Measurements from ENCODE around the gene FIGNL2. TPM values are rescaled to one million over a fixed set of nuclear protein-coding genes. Genes with fewer than 3 reads are reported as not detected.

FIGNL2 gene, protein sequence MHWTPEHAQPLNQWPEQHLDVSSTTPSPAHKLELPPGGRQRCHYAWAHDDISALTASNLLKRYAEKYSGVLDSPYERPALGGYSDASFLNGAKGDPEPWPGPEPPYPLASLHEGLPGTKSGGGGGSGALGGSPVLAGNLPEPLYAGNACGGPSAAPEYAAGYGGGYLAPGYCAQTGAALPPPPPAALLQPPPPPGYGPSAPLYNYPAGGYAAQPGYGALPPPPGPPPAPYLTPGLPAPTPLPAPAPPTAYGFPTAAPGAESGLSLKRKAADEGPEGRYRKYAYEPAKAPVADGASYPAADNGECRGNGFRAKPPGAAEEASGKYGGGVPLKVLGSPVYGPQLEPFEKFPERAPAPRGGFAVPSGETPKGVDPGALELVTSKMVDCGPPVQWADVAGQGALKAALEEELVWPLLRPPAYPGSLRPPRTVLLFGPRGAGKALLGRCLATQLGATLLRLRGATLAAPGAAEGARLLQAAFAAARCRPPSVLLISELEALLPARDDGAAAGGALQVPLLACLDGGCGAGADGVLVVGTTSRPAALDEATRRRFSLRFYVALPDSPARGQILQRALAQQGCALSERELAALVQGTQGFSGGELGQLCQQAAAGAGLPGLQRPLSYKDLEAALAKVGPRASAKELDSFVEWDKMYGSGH
- total RNA-seq (10.5 and 14.1 TPM in 2 replicates), polyA plus RNA-seq (3.0 and 5.0 TPM in 2 replicates)

DNA sequence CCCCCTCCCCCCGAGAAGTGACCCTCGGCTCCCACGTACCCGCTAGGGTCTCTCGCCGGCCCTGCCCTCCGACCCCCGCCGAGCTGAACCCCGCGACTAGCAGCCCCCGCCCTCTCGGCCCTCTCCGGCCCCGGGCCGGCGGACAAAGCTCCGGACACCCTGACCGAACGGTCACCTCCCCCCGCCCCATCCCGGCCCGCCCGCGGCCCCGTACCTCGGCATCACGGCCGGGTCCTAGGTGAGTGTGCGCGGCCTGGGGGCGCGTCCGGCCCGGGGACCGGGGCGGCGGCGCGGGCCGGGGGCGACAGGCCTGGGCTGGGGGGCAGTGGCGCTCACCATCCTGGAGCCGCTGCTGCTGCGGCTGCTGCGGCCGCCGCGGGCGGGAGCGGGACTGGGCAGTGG, at the start of gene FIGNL2:
FIGNL2 (minus strand) TSS at position 393 of the 402 bp plus-strand sequence. CDS start 26,305 bp downstream, outside the sequence.
- DNase-seq (ENCODE audit: low read depth in 1 of 2, low spot score in 1 of 2) = peak in 1 of 2 donors; percentile 52
- peak within 1 kb of the TSS; percentile 8 for H3K27ac ChIP-seq
- no peaks in the 10 kb centered on the region for H3K4me1 ChIP-seq (ENCODE audit: low read depth)
- TF ChIP-seq, protein P1, sequence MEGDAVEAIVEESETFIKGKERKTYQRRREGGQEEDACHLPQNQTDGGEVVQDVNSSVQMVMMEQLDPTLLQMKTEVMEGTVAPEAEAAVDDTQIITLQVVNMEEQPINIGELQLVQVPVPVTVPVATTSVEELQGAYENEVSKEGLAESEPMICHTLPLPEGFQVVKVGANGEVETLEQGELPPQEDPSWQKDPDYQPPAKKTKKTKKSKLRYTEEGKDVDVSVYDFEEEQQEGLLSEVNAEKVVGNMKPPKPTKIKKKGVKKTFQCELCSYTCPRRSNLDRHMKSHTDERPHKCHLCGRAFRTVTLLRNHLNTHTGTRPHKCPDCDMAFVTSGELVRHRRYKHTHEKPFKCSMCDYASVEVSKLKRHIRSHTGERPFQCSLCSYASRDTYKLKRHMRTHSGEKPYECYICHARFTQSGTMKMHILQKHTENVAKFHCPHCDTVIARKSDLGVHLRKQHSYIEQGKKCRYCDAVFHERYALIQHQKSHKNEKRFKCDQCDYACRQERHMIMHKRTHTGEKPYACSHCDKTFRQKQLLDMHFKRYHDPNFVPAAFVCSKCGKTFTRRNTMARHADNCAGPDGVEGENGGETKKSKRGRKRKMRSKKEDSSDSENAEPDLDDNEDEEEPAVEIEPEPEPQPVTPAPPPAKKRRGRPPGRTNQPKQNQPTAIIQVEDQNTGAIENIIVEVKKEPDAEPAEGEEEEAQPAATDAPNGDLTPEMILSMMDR (IDR thresholded peaks at IDR 0.05; ENCODE audit: low read depth, low read length) = no peak
- no peaks in the 10 kb centered on the region for H3K36me3 ChIP-seq
- H3K9me3 ChIP-seq (ENCODE audit: low read depth) = no peaks in the 10 kb centered on the region
- H3K4me3 ChIP-seq = peak within 1 kb of the TSS; percentile 66
- H3K27me3 ChIP-seq = no peaks in the 10 kb centered on the region

DNA sequence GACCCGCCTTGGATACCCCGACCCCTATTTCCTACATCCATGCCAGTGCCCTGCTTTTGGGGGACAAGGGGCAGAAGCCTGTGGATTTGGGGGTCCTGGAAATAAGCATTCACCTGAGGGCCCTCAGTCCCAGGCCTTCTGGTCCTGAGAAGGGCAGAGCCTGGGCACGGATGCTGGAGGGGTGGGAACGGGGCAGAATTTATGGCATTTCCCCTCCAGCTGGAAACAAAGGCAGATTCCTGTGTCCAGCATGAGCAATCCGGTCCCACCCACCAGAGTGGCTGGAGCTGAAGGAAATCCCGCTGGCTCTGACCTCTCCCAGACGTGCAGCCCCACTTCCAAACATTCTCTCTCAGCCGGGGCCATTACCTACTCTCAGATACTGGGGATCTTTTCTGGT, 48.7 kb upstream of the FIGNL2 start:
- peak in 1 of 2 donors; percentile 60 for DNase-seq (ENCODE audit: low read depth in 1 of 2, low spot score in 1 of 2)
- no peak overlapping the region for H3K4me3 ChIP-seq
- TF ChIP-seq, protein P1 (IDR thresholded peaks at IDR 0.05; ENCODE audit: low read depth, low read length) = no peak
- no peak overlapping the region for H3K27ac ChIP-seq
- no peaks in the 10 kb centered on the region for H3K36me3 ChIP-seq
- H3K9me3 ChIP-seq (ENCODE audit: low read depth) = no peaks in the 10 kb centered on the region
- H3K27me3 ChIP-seq = no peaks in the 10 kb centered on the region
- no peaks in the 10 kb centered on the region for H3K4me1 ChIP-seq (ENCODE audit: low read depth)

DNA sequence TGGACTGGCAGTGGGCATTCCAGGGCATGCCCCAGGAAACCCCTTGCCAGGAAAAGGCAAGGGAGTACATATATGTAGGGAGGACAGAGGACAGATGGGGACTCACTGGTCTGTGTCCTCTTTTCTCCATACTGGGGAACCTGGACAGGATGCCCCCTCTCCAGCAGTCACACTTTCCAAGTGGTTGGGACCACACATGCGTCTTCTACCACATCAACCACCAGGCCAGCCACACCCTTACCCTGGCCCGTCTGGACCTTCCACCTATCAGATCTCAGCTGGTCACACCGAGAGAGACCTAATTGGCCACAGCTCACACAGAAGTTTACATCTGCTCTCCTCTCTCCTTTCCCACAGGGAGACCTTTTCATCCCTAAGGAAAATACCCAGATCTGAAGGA, 47.7 kb upstream of the FIGNL2 start:
- no peak for DNase-seq (ENCODE audit: low read depth in 1 of 2, low spot score in 1 of 2)
- H3K4me1 ChIP-seq (ENCODE audit: low read depth) = no peaks in the 10 kb centered on the region
- H3K27me3 ChIP-seq = no peaks in the 10 kb centered on the region
- no peak overlapping the region for H3K4me3 ChIP-seq
- no peaks in the 10 kb centered on the region for H3K36me3 ChIP-seq
- H3K27ac ChIP-seq = no peak overlapping the region
- TF ChIP-seq, protein P1 (IDR thresholded peaks at IDR 0.05; ENCODE audit: low read depth, low read length) = no peak
- no peaks in the 10 kb centered on the region for H3K9me3 ChIP-seq (ENCODE audit: low read depth)

DNA sequence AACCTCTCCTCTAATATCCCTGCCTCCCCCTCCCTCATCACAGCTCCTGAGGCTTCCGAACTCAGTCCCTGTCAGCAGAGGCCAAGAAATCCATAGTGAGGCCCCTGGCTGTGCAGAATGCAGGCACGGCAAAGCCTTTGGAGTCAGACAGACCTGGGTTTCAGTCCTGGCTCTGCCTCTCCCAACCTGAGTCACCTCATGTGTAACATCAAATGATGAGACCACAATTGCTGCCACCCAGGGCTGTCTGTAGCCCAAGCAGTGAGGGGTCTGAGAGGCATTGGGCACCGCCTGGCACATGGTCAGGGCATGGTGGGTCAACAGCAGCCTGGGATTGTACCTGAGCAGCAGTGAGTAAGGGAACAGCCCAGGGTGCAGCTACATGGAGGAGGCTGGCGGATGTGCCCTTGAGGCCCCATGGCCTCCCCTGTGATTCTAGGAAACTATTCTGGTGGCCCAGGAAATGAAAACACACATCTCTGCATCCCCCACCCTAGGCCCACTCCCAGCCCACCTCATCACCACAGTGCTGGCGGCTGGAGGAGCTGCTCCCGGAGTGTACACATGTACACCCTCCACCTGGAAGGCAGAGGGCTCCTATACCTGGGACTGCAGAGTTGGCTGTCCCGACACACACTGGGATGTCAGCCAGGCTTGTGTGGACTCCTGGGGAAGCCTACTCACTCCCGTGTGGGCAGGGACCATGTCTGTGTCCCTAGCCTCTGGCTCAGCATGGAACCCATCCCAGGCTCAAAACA, 47.0 kb upstream of the FIGNL2 start:
- Histone ChIP-seq H3K36me3 (no peaks in the 10 kb centered on the region), H3K4me3 (no peak overlapping the region), H3K27me3 (no peaks in the 10 kb centered on the region), H3K9me3 (ENCODE audit: low read depth) (no peaks in the 10 kb centered on the region), H3K27ac (no peak overlapping the region), H3K4me1 (ENCODE audit: low read depth) (no peaks in the 10 kb centered on the region)
- DNase-seq (ENCODE audit: low read depth in 1 of 2, low spot score in 1 of 2) = no peak
- TF ChIP-seq, protein P1 (IDR thresholded peaks at IDR 0.05; ENCODE audit: low read depth, low read length) = no peak

DNA sequence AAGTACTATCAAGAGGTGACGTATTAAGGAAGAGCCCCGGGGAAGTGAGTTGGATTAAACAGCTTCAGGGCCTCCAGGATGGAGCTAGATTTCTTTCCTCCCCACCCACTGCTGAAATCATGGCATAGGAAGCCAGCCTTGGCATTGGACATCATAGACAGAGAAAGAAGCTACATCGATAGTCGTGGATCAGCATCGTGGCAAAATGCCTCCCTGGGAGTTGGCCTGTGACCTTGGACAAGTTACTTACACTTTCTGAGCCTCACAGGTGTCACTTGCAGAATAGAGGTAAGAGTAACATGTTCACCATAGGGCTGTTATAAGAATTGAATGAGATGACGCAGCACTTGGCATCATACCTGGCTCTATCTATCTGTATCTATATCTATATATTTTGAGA, 45.3 kb upstream of the FIGNL2 start:
- no peaks in the 10 kb centered on the region for H3K9me3 ChIP-seq (ENCODE audit: low read depth)
- no peak for DNase-seq (ENCODE audit: low read depth in 1 of 2, low spot score in 1 of 2)
- no peaks in the 10 kb centered on the region for H3K4me1 ChIP-seq (ENCODE audit: low read depth)
- TF ChIP-seq, protein P1 (IDR thresholded peaks at IDR 0.05; ENCODE audit: low read depth, low read length) = no peak
- H3K4me3 ChIP-seq = no peak overlapping the region
- no peak overlapping the region for H3K27ac ChIP-seq
- no peaks in the 10 kb centered on the region for H3K36me3 ChIP-seq
- no peaks in the 10 kb centered on the region for H3K27me3 ChIP-seq

Measured in cardiac muscle cell (in vitro differentiated cells and primary cell).